ENCODE results near the gene MT3.

The MT3 gene

DNA sequence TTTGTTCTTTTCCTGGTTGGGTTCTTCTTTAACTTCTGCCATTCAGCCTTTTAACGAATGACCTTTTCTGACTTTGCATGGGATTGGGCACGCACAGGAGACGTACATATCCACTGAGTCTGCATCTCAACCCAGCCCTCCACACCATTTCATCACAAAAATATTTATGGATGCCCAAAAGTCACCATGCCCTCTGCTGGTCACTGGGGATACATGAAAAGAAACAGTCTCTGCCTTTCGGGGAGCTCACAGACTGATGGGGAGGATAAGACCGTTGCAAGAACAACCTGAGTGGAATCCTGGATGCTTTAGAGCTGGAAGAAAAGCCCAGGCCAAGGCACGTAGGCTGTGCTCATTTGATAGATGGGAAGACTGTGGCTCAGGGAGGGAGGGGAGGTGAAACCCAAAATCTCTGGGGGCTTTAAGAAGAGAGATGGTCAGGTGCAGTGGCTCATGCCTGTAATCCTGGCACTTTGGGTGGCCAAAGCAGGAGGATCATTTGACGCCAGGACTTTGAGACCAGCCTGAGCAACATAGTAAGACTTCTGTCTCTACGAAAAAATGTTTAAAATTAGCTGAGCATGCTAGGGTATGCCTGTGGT is 11.2 kb downstream of the MT3 start:
- no peaks in the 10 kb centered on the region for H3K36me3 ChIP-seq (replicated peaks; ENCODE audit: low read depth, low read length)
- no peak overlapping the region for H3K27ac ChIP-seq (ENCODE audit: low read length)
- peaks cover 15% of the 10 kb centered on the region; the same call in 1 of the 2 replicates for H3K27me3 ChIP-seq (ENCODE audit: low read depth, low read length)
- no peaks in the 10 kb centered on the region for H4K20me1 ChIP-seq (ENCODE audit: insufficient read depth, low read length)
- peaks cover 3% of the 10 kb centered on the region; the same call in 1 of the 2 replicates for H3K4me1 ChIP-seq (ENCODE audit: low read length)
- peak overlapping the region; percentile 48 for H3K4me2 ChIP-seq (ENCODE audit: low read length)
- no peaks in the 10 kb centered on the region for H3K9me3 ChIP-seq (ENCODE audit: insufficient read depth, low read length)
- H3K9ac ChIP-seq (ENCODE audit: low read length): no peak overlapping the region
- no peak for TF ChIP-seq EZH2phosphoT487 (IDR thresholded peaks at IDR 0.05; ENCODE audit: low read depth)
- TF ChIP-seq, protein P1, sequence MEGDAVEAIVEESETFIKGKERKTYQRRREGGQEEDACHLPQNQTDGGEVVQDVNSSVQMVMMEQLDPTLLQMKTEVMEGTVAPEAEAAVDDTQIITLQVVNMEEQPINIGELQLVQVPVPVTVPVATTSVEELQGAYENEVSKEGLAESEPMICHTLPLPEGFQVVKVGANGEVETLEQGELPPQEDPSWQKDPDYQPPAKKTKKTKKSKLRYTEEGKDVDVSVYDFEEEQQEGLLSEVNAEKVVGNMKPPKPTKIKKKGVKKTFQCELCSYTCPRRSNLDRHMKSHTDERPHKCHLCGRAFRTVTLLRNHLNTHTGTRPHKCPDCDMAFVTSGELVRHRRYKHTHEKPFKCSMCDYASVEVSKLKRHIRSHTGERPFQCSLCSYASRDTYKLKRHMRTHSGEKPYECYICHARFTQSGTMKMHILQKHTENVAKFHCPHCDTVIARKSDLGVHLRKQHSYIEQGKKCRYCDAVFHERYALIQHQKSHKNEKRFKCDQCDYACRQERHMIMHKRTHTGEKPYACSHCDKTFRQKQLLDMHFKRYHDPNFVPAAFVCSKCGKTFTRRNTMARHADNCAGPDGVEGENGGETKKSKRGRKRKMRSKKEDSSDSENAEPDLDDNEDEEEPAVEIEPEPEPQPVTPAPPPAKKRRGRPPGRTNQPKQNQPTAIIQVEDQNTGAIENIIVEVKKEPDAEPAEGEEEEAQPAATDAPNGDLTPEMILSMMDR (IDR thresholded peaks at IDR 0.05; ENCODE audit: low read depth, low read length): peak; percentile 77
- H2AFZ ChIP-seq (ENCODE audit: low read depth, low read length): 0 out of 2 replicates have a peak overlapping the region, but pooled peaks have one; percentile 36
- peak overlapping the region; percentile 32 for H3K4me3 ChIP-seq (ENCODE audit: low read length)
- H3K79me2 ChIP-seq (ENCODE audit: low read length): no peaks in the 10 kb centered on the region

- Histone ChIP-seq H3K9ac (ENCODE audit: low read length) (no peak overlapping the region), H3K27me3 (ENCODE audit: low read depth, low read length) (peaks cover 15% of the 10 kb centered on the region; the same call in 1 of the 2 replicates), H3K9me3 (ENCODE audit: insufficient read depth, low read length) (no peaks in the 10 kb centered on the region), H3K4me1 (ENCODE audit: low read length) (peaks cover 3% of the 10 kb centered on the region; the same call in 1 of the 2 replicates), H2AFZ (ENCODE audit: low read depth, low read length) (no peak overlapping the region), H3K27ac (ENCODE audit: low read length) (no peak overlapping the region), H4K20me1 (ENCODE audit: insufficient read depth, low read length) (no peaks in the 10 kb centered on the region), H3K4me3 (ENCODE audit: low read length) (no peak overlapping the region), H3K36me3 (replicated peaks; ENCODE audit: low read depth, low read length) (no peaks in the 10 kb centered on the region), H3K4me2 (ENCODE audit: low read length) (no peak overlapping the region), H3K79me2 (ENCODE audit: low read length) (no peaks in the 10 kb centered on the region)
- TF ChIP-seq, protein P1 (IDR thresholded peaks at IDR 0.05; ENCODE audit: low read depth, low read length): no peak
- no peak for TF ChIP-seq EZH2phosphoT487 (IDR thresholded peaks at IDR 0.05; ENCODE audit: low read depth)
These were observed 12.0 kb downstream of the MT3 start for GRCh38 chr16:56601325-56601724.

GRCh38 chr16:56603589-56603988 is 14.3 kb downstream of the MT3 start:
- TF ChIP-seq EZH2phosphoT487 (IDR thresholded peaks at IDR 0.05; ENCODE audit: low read depth): no peak
- TF ChIP-seq, protein P1 (IDR thresholded peaks at IDR 0.05; ENCODE audit: low read depth, low read length): peak; percentile 23
- H2AFZ ChIP-seq (ENCODE audit: low read depth, low read length): no peak overlapping the region

GRCh38 chr16:56604966-56605365 is 15.6 kb downstream of the MT3 start:
- Histone ChIP-seq H3K9ac (ENCODE audit: low read length) (no peak overlapping the region), H3K27ac (ENCODE audit: low read length) (no peak overlapping the region), H2AFZ (ENCODE audit: low read depth, low read length) (no peak overlapping the region), H3K4me2 (ENCODE audit: low read length) (no peak overlapping the region), H3K9me3 (ENCODE audit: insufficient read depth, low read length) (no peaks in the 10 kb centered on the region), H4K20me1 (ENCODE audit: insufficient read depth, low read length) (no peaks in the 10 kb centered on the region), H3K4me1 (ENCODE audit: low read length) (peaks cover 15% of the 10 kb centered on the region), H3K4me3 (ENCODE audit: low read length) (no peak overlapping the region), H3K36me3 (replicated peaks; ENCODE audit: low read depth, low read length) (no peaks in the 10 kb centered on the region), H3K79me2 (ENCODE audit: low read length) (no peaks in the 10 kb centered on the region), H3K27me3 (ENCODE audit: low read depth, low read length) (0 out of 2 replicates have a peak, but pooled peaks cover 8% of the 10 kb centered on the region)
- TF ChIP-seq, protein P1 (IDR thresholded peaks at IDR 0.05; ENCODE audit: low read depth, low read length): no peak
- TF ChIP-seq EZH2phosphoT487 (IDR thresholded peaks at IDR 0.05; ENCODE audit: low read depth): no peak

More at GRCh38 chr16:56603589-56603988, 14.3 kb downstream of the MT3 start:
- no peak overlapping the region for H3K9ac ChIP-seq (ENCODE audit: low read length)
- no peak overlapping the region for H3K27ac ChIP-seq (ENCODE audit: low read length)
- 0 out of 2 replicates have a peak, but pooled peaks cover 8% of the 10 kb centered on the region for H3K27me3 ChIP-seq (ENCODE audit: low read depth, low read length)
- no peak overlapping the region for H3K4me2 ChIP-seq (ENCODE audit: low read length)
- H3K9me3 ChIP-seq (ENCODE audit: insufficient read depth, low read length): no peaks in the 10 kb centered on the region
- no peaks in the 10 kb centered on the region for H4K20me1 ChIP-seq (ENCODE audit: insufficient read depth, low read length)
- H3K4me1 ChIP-seq (ENCODE audit: low read length): peaks cover 9% of the 10 kb centered on the region
- H3K79me2 ChIP-seq (ENCODE audit: low read length): no peaks in the 10 kb centered on the region
- H3K4me3 ChIP-seq (ENCODE audit: low read length): no peak overlapping the region
- H3K36me3 ChIP-seq (replicated peaks; ENCODE audit: low read depth, low read length): no peaks in the 10 kb centered on the region

All from OCI-LY3 (cell line).